Mesodermal cell (in vitro differentiated cells): ENCODE data around the gene C1QTNF5.
A peak's percentile ranks its signal among the peaks of the same experiment; 100 is the strongest.

ENCODE experiments used
- H3K27ac ChIP-seq: 2 replicates; pipeline ENCODE4 v1.7.0; 2013; ENCODE audit warnings: mild to moderate bottlenecking, low read depth, low read length, moderate library complexity; ENCODE audit not compliant: severe bottlenecking
- H3K36me3 ChIP-seq: 2 replicates; pipeline ENCODE4 v1.7.1; 2013; ENCODE audit warnings: mild to moderate bottlenecking, low read length, moderate library complexity; ENCODE audit not compliant: control insufficient read depth, insufficient read depth
- H3K4me1 ChIP-seq: one replicate; pipeline ENCODE4 v1.7.1; 2013; ENCODE audit warnings: mild to moderate bottlenecking, low read length; ENCODE audit not compliant: insufficient read depth, control insufficient read depth, poor library complexity, severe bottlenecking
- H3K4me3 ChIP-seq: 2 replicates; pipeline ENCODE4 v1.7.0; 2013; ENCODE audit warnings: low read length, control low read depth, mild to moderate bottlenecking; ENCODE audit not compliant: insufficient read depth, poor library complexity, severe bottlenecking; ENCODE audit errors: extremely low read depth
- H3K9me3 ChIP-seq: 2 replicates; pipeline ENCODE4 v1.7.1; 2013; ENCODE audit warnings: mild to moderate bottlenecking, low read length, moderate library complexity; ENCODE audit not compliant: control insufficient read depth
- WGBS, 2 experiments: methylation state at CpG; one replicate each; pipeline ENCODE4 v1.1.5; 2013; ENCODE audit warnings: missing lambda C conversion rate in 2 of 2; ENCODE audit not compliant: insufficient coverage in 2 of 2; 5-methylcytosine and 5-hydroxymethylcytosine counted together

Gene C1QTNF5

GRCh38 chr11:119342023-119342300 lies 1.3 kb upstream of the C1QTNF5 start:
- Histone ChIP-seq H3K36me3 (peaks cover under 1% of the 10 kb centered on the region), H3K9me3 (no peaks in the 10 kb centered on the region), H3K27ac (no peak overlapping the region), H3K4me3 (no peak overlapping the region), H3K4me1 (peaks cover 23% of the 10 kb centered on the region)
- 84 to 94% methylated on average over 5 to 7 of the region's 7 CpGs for WGBS, 2 experiments

- WGBS, 2 experiments = 52 to 60% methylated on average over 9 to 13 of the region's 16 CpGs
These were observed 739 bp upstream of the C1QTNF5 start for GRCh38 chr11:119341222-119342022.

GRCh38 chr11:119339589-119340334 lies 921 bp downstream of the C1QTNF5 start:
- Histone ChIP-seq H3K27ac (no peak overlapping the region), H3K4me3 (peak overlapping the region; percentile 55), H3K4me1 (peaks cover 44% of the 10 kb centered on the region), H3K9me3 (no peaks in the 10 kb centered on the region), H3K36me3 (peaks cover 11% of the 10 kb centered on the region)
- 11 to 16% methylated on average over 72 of the region's 86 CpGs for WGBS, 2 experiments

More at GRCh38 chr11:119341222-119342022, 739 bp upstream of the C1QTNF5 start:
- H3K9me3 ChIP-seq = no peaks in the 10 kb centered on the region
- peaks cover 5% of the 10 kb centered on the region for H3K36me3 ChIP-seq
- no peak overlapping the region for H3K4me3 ChIP-seq
- H3K4me1 ChIP-seq = peaks cover 28% of the 10 kb centered on the region
- no peak overlapping the region for H3K27ac ChIP-seq

- WGBS, 2 experiments = 58 to 66% methylated on average over 6 to 8 of the region's 11 CpGs
- Histone ChIP-seq H3K9me3 (no peaks in the 10 kb centered on the region), H3K4me1 (peaks cover 44% of the 10 kb centered on the region), H3K4me3 (peak overlapping the region; percentile 55), H3K36me3 (peaks cover 11% of the 10 kb centered on the region), H3K27ac (peak overlapping the region; percentile 97)
These were observed 1.6 kb downstream of the C1QTNF5 start for GRCh38 chr11:119338965-119339588.

GRCh38 chr11:119338318-119338890 lies 2.3 kb downstream of the C1QTNF5 start:
- H3K27ac ChIP-seq = peak overlapping the region; percentile 97
- peaks cover 44% of the 10 kb centered on the region for H3K4me1 ChIP-seq
- H3K4me3 ChIP-seq = peak overlapping the region; percentile 23
- peaks cover 11% of the 10 kb centered on the region for H3K36me3 ChIP-seq
- no peaks in the 10 kb centered on the region for H3K9me3 ChIP-seq
- WGBS, 2 experiments = 10 to 15% methylated on average over 10 to 15 of the region's 17 CpGs

- Histone ChIP-seq H3K36me3 (peaks cover 11% of the 10 kb centered on the region), H3K4me1 (peaks cover 44% of the 10 kb centered on the region), H3K27ac (peak overlapping the region; percentile 97), H3K9me3 (no peaks in the 10 kb centered on the region), H3K4me3 (peak overlapping the region; percentile 23)
- WGBS, 2 experiments = 6 to 34% methylated on average over 3 to 5 of the region's 9 CpGs
These were observed 2.9 kb downstream of the C1QTNF5 start for GRCh38 chr11:119337581-119338317.

GRCh38 chr11:119336744-119337469 lies 3.8 kb downstream of the C1QTNF5 start:
- peak overlapping the region; percentile 97 for H3K27ac ChIP-seq
- H3K4me3 ChIP-seq = peak overlapping the region; percentile 23
- no peaks in the 10 kb centered on the region for H3K9me3 ChIP-seq
- WGBS, 2 experiments = 89 to 95% methylated on average over 9 of the region's 9 CpGs
- peaks cover 44% of the 10 kb centered on the region for H3K4me1 ChIP-seq
- peaks cover 11% of the 10 kb centered on the region for H3K36me3 ChIP-seq

GRCh38 chr11:119335655-119336543 lies 4.8 kb downstream of the C1QTNF5 start:
- peaks cover 11% of the 10 kb centered on the region for H3K36me3 ChIP-seq
- no peaks in the 10 kb centered on the region for H3K9me3 ChIP-seq
- peaks cover 44% of the 10 kb centered on the region for H3K4me1 ChIP-seq
- H3K27ac ChIP-seq = peak overlapping the region; percentile 97
- 92 to 93% methylated on average over 26 to 29 of the region's 30 CpGs for WGBS, 2 experiments
- peak overlapping the region; percentile 90 for H3K4me3 ChIP-seq

- Histone ChIP-seq H3K4me1 (peaks cover 44% of the 10 kb centered on the region), H3K36me3 (peaks cover 11% of the 10 kb centered on the region), H3K4me3 (peak overlapping the region; percentile 90), H3K27ac (no peak overlapping the region), H3K9me3 (no peaks in the 10 kb centered on the region)
- 81 to 85% methylated on average over 15 of the region's 15 CpGs for WGBS, 2 experiments
These were observed 5.5 kb downstream of the C1QTNF5 start for GRCh38 chr11:119335091-119335654.
